ENCODE measurements around the gene TOB2.

Gene TOB2, protein sequence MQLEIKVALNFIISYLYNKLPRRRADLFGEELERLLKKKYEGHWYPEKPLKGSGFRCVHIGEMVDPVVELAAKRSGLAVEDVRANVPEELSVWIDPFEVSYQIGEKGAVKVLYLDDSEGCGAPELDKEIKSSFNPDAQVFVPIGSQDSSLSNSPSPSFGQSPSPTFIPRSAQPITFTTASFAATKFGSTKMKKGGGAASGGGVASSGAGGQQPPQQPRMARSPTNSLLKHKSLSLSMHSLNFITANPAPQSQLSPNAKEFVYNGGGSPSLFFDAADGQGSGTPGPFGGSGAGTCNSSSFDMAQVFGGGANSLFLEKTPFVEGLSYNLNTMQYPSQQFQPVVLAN

GRCh38 chr22:41446639-41447434 lies at the start of gene TOB2:
TSS of gene TOB2 (minus strand) at chr22:41446801. CDS start at chr22:41437345, 9,456 bp downstream.
- peaks cover 5% of the 10 kb centered on the region for H3K36me3 ChIP-seq (ENCODE audit: control insufficient read depth, insufficient read depth, low read length)
- H3K27me3 ChIP-seq (ENCODE audit: control insufficient read depth, insufficient read depth, low read length), result no peaks in the 10 kb centered on the region
- peak within 1 kb of the TSS; percentile 98 for H3K9ac ChIP-seq (ENCODE audit: low read depth, low read length)
- H3K9me3 ChIP-seq (ENCODE audit: control insufficient read depth, insufficient read depth, low read length), result no peaks in the 10 kb centered on the region
- H3K4me1 ChIP-seq (ENCODE audit: control insufficient read depth, insufficient read depth, low read length), result peaks cover 5% of the 10 kb centered on the region
- peak within 1 kb of the TSS; percentile 94 for H3K4me3 ChIP-seq (ENCODE audit: low read depth, low read length)

- H3K4me3 ChIP-seq (ENCODE audit: low read depth, low read length), result no peak overlapping the region
- no peaks in the 10 kb centered on the region for H3K27me3 ChIP-seq (ENCODE audit: control insufficient read depth, insufficient read depth, low read length)
- no peak overlapping the region for H3K9ac ChIP-seq (ENCODE audit: low read depth, low read length)
- H3K9me3 ChIP-seq (ENCODE audit: control insufficient read depth, insufficient read depth, low read length), result no peaks in the 10 kb centered on the region
- peaks cover 25% of the 10 kb centered on the region for H3K4me1 ChIP-seq (ENCODE audit: control insufficient read depth, insufficient read depth, low read length)
- no peaks in the 10 kb centered on the region for H3K36me3 ChIP-seq (ENCODE audit: control insufficient read depth, insufficient read depth, low read length)
These were observed 44.9 kb upstream of the TOB2 start for GRCh38 chr22:41491374-41492100.

GRCh38 chr22:41488596-41489385 lies 42.2 kb upstream of the TOB2 start:
- Histone ChIP-seq H3K9me3 (ENCODE audit: control insufficient read depth, insufficient read depth, low read length) (no peaks in the 10 kb centered on the region), H3K4me1 (ENCODE audit: control insufficient read depth, insufficient read depth, low read length) (peaks cover 25% of the 10 kb centered on the region)

DNA sequence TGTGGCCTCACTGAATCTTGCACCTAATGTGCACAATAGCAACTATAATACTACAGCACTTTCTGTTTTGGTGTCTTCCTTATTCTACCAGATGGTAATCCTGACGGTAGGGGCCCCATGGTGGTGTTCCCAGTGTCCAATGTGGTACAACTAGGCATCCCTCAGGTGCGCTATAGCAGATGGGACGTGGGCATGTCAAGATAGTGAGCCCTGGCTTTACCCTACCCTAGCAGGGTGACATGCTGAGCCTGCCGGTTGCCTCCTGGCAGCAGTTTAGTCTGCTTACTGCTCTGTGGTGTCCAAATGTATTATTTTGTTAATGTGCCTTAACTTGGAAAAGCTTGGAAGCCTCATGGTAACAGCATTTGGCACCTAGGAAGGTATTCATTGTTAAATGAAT lies 41.5 kb upstream of the TOB2 start:
- Histone ChIP-seq H3K4me1 (ENCODE audit: control insufficient read depth, insufficient read depth, low read length) (peaks cover 25% of the 10 kb centered on the region), H3K9me3 (ENCODE audit: control insufficient read depth, insufficient read depth, low read length) (no peaks in the 10 kb centered on the region), H3K9ac (ENCODE audit: low read depth, low read length) (no peak overlapping the region), H3K27me3 (ENCODE audit: control insufficient read depth, insufficient read depth, low read length) (no peaks in the 10 kb centered on the region), H3K4me3 (ENCODE audit: low read depth, low read length) (no peak overlapping the region), H3K36me3 (ENCODE audit: control insufficient read depth, insufficient read depth, low read length) (no peaks in the 10 kb centered on the region)

More at GRCh38 chr22:41488596-41489385, 42.2 kb upstream of the TOB2 start:
- no peaks in the 10 kb centered on the region for H3K27me3 ChIP-seq (ENCODE audit: control insufficient read depth, insufficient read depth, low read length)
- H3K36me3 ChIP-seq (ENCODE audit: control insufficient read depth, insufficient read depth, low read length), result no peaks in the 10 kb centered on the region
- H3K9ac ChIP-seq (ENCODE audit: low read depth, low read length), result no peak overlapping the region
- H3K4me3 ChIP-seq (ENCODE audit: low read depth, low read length), result no peak overlapping the region

GRCh38 chr22:41487037-41487935 lies 40.7 kb upstream of the TOB2 start:
- no peaks in the 10 kb centered on the region for H3K36me3 ChIP-seq (ENCODE audit: control insufficient read depth, insufficient read depth, low read length)

DNA sequence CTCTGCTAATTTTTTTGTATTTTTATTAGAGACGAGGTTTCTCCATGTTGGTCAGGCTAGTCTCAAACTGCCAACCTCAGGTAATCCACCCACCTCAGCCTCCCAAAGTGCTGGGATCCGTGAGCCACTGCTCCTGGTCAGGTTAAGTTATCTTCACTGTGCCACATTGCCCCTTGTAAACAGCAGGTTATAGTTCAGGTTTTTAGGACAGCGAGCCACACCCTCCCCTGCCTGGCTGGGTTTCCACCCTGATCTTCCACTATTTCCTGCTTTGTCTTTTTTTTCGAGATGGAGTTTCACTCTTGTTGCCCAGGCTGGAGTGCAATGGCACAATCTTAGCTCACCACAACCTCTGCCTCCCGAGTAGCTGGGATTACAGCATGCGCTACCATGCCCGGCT lies 38.4 kb upstream of the TOB2 start:
- no peak overlapping the region for H3K4me3 ChIP-seq (ENCODE audit: low read depth, low read length)
- H3K27me3 ChIP-seq (ENCODE audit: control insufficient read depth, insufficient read depth, low read length), result no peaks in the 10 kb centered on the region
- no peak overlapping the region for H3K9ac ChIP-seq (ENCODE audit: low read depth, low read length)
- H3K9me3 ChIP-seq (ENCODE audit: control insufficient read depth, insufficient read depth, low read length), result no peaks in the 10 kb centered on the region
- peaks cover 33% of the 10 kb centered on the region for H3K4me1 ChIP-seq (ENCODE audit: control insufficient read depth, insufficient read depth, low read length)
- no peaks in the 10 kb centered on the region for H3K36me3 ChIP-seq (ENCODE audit: control insufficient read depth, insufficient read depth, low read length)

More at GRCh38 chr22:41487037-41487935, 40.7 kb upstream of the TOB2 start:
- Histone ChIP-seq H3K27me3 (ENCODE audit: control insufficient read depth, insufficient read depth, low read length) (no peaks in the 10 kb centered on the region), H3K4me1 (ENCODE audit: control insufficient read depth, insufficient read depth, low read length) (peaks cover 32% of the 10 kb centered on the region), H3K9me3 (ENCODE audit: control insufficient read depth, insufficient read depth, low read length) (no peaks in the 10 kb centered on the region), H3K9ac (ENCODE audit: low read depth, low read length) (no peak overlapping the region), H3K4me3 (ENCODE audit: low read depth, low read length) (no peak overlapping the region)

DNA sequence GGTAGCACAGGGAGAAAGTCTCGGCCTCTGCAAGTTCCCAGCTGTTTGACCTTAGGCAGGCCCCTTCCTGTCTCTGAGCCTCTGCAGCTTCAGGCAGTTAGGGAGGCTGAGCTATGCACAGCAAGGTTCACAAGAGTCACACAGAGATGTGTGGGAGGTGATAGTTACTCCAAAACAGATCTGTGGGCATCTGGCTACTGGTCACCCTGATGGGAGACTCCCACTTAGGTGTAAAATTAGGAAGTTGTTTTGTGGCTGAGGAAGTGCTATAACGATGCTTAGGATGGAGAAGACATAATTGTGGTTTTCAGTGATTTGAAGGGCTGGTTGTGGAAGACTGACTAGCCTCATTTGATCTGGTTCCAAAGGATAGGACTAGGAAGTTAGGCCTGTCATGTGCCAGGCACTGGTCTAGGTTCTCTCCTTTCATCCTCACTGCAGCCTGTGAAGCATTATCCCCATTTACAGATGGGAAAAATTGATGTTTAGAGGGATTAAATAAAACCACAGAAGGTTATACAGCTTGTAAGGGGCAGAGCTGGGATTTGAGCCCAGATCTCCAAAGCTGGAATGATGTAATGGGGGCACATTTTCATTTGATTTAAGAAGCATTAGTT lies 35.8 kb upstream of the TOB2 start:
- peaks cover 29% of the 10 kb centered on the region for H3K4me1 ChIP-seq (ENCODE audit: control insufficient read depth, insufficient read depth, low read length)
- H3K36me3 ChIP-seq (ENCODE audit: control insufficient read depth, insufficient read depth, low read length), result no peaks in the 10 kb centered on the region
- no peak overlapping the region for H3K9ac ChIP-seq (ENCODE audit: low read depth, low read length)
- no peak overlapping the region for H3K4me3 ChIP-seq (ENCODE audit: low read depth, low read length)
- no peaks in the 10 kb centered on the region for H3K27me3 ChIP-seq (ENCODE audit: control insufficient read depth, insufficient read depth, low read length)
- no peaks in the 10 kb centered on the region for H3K9me3 ChIP-seq (ENCODE audit: control insufficient read depth, insufficient read depth, low read length)

GRCh38 chr22:41481925-41482318 lies 35.3 kb upstream of the TOB2 start:
- H3K9me3 ChIP-seq (ENCODE audit: control insufficient read depth, insufficient read depth, low read length), result no peaks in the 10 kb centered on the region
- H3K36me3 ChIP-seq (ENCODE audit: control insufficient read depth, insufficient read depth, low read length), result no peaks in the 10 kb centered on the region
- H3K4me1 ChIP-seq (ENCODE audit: control insufficient read depth, insufficient read depth, low read length), result peaks cover 29% of the 10 kb centered on the region
- no peaks in the 10 kb centered on the region for H3K27me3 ChIP-seq (ENCODE audit: control insufficient read depth, insufficient read depth, low read length)
- H3K9ac ChIP-seq (ENCODE audit: low read depth, low read length), result no peak overlapping the region
- H3K4me3 ChIP-seq (ENCODE audit: low read depth, low read length), result no peak overlapping the region

- Histone ChIP-seq H3K27me3 (ENCODE audit: control insufficient read depth, insufficient read depth, low read length) (no peaks in the 10 kb centered on the region), H3K4me3 (ENCODE audit: low read depth, low read length) (no peak overlapping the region), H3K9ac (ENCODE audit: low read depth, low read length) (no peak overlapping the region), H3K4me1 (ENCODE audit: control insufficient read depth, insufficient read depth, low read length) (peaks cover 29% of the 10 kb centered on the region), H3K36me3 (ENCODE audit: control insufficient read depth, insufficient read depth, low read length) (no peaks in the 10 kb centered on the region), H3K9me3 (ENCODE audit: control insufficient read depth, insufficient read depth, low read length) (no peaks in the 10 kb centered on the region)
These were observed 34.7 kb upstream of the TOB2 start for GRCh38 chr22:41481131-41481830.

GRCh38 chr22:41480397-41480735 lies 33.8 kb upstream of the TOB2 start:
- Histone ChIP-seq H3K4me3 (ENCODE audit: low read depth, low read length) (no peak overlapping the region), H3K27me3 (ENCODE audit: control insufficient read depth, insufficient read depth, low read length) (no peaks in the 10 kb centered on the region), H3K36me3 (ENCODE audit: control insufficient read depth, insufficient read depth, low read length) (no peaks in the 10 kb centered on the region), H3K9ac (ENCODE audit: low read depth, low read length) (no peak overlapping the region), H3K9me3 (ENCODE audit: control insufficient read depth, insufficient read depth, low read length) (no peaks in the 10 kb centered on the region), H3K4me1 (ENCODE audit: control insufficient read depth, insufficient read depth, low read length) (peaks cover 29% of the 10 kb centered on the region)
